ENCODE measurements around the gene POLR3E.

POLR3E gene

DNA sequence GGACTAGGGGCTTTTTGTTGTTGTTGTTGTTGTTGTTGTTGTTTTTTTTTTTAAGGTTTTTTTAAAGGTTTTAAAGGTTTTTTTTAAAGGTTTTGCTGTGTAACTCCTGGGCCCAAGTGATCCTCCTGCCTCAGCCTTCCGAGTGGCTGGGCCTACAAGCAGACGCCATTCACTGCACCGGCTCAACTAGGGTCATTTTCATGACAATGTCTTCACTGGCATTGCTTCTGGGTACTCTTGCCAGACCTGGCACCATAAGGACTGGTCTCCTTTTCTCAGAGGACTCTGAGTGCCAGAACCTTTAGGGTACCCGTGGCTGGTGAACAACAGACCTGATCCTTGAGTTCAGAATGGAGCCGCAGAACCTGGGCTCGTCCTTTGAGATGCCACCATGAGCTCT is 20.4 kb downstream of the POLR3E start:
- no peak for DNase-seq

DNA sequence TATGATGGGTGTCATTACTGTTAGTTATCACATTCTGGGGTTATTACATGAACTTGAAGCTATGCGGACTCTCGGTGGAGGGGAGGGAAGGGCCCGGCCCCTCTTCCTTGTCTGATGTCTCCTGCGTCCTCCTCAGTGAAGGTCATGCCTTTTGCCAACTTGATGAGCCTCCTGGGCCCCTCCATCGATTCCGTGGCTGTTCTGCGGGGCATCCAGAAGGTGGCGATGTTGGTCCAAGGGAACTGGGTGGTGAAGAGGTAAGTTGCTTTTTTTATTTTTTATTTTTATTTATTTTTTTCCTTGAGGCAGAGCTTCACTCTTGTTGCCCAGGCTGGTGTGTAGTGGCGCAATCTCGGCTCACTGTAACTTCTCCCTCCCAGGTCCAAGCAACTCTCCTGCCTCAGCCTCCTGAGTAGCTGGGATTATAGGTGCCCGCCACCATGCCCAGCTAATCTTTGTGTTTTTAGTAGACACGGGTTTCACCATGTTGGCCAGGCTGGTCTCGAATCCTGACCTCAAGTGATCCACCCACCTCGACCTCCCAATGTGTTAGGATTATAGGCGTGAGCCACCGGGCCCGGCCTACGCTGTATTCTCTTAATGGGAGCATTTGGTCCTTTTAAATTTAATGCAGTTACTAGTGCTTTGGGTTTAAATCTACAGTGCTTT is 21.6 kb downstream of the POLR3E start:
- DNase-seq, result no peak

DNA sequence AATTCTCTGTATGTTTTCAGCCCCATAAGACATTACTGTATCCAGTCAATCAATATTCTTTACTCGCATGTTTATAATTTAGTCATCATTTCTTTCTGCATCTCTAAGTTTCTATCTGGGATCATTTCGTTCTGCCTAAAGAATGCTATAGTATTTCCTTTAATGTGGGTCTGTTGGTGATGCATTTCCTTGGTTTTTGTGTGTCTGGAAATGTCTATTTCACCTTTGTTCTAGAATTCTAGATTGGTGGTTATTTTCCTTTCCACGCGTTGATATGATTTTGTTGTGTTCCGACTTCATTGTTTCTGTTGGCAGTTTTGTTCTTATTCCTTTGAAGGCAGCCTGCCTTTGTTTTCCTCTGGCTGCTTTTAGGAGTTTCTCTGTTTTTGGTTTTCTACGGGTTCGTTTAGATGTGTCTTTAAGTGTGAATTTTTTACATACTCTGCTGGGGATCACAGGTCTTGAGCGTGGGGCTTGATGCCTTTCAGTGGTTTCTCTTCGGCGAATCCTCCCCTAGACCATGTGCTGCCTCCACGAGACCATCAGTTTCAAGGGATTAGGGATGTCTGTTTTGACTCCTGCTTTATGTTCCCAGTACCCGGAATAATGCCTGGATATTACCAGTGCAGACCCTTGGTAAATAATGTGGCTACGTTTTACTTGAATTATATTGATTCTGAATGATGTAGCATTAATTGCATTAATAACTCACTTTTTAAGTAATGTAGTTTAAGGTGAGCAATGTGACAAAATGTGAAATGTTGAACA is 23.5 kb downstream of the POLR3E start:
- DNase-seq, result no peak

DNA sequence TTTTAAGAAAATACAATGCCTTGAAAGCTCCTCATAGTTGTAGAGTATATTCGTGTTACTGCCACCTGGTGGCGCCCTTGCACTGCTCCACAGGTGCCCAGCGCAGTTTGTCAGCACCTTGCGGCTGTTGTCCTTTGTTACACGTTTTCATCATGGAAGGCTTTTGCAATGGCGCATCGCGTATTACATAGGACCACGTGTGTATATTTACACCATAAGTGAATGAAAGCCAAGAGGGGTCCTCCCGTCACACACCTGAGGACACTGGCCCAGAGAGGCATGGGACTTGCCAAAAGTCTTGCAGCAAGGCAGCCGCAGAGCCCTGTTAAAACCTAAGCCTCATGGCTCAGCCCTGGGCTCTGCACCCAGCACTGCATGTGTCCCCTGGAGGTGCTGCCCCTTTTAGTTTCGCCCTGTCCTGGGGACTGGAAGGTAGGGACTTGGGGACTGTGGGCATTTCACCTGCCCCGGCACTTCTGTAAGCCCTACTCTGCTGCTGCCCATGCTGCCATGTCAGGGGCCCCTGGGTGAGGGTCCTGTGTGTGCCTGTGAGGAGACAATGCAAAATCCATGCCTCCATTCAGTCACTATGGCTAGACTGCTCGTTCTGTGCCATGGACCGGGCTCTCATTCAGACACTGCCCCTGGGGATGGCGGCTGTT is 24.3 kb downstream of the POLR3E start:
- DNase-seq, result no peak

DNA sequence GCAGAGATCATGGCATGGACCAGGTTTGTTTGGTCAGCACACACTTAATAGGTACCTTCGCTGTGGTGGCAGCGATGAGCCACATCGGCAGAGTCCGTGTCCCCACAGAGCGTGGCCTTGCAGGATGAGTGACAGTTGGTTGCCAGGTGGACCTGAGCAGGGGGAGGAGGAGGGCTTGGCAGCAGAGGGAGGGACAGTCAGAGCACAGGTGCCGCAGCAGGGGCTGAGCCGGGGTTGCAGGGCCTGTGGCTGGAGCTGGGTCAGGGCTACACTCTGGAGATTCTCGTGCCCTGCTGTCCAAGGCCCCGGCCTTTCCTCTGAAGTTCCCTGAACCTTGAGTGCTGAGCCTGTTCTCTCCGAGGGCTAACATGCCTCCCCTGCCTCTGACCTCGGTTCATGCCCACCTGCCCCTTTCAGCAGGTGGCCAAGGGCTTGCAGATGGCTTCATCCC is 24.8 kb downstream of the POLR3E start:
- DNase-seq, result no peak

DNA sequence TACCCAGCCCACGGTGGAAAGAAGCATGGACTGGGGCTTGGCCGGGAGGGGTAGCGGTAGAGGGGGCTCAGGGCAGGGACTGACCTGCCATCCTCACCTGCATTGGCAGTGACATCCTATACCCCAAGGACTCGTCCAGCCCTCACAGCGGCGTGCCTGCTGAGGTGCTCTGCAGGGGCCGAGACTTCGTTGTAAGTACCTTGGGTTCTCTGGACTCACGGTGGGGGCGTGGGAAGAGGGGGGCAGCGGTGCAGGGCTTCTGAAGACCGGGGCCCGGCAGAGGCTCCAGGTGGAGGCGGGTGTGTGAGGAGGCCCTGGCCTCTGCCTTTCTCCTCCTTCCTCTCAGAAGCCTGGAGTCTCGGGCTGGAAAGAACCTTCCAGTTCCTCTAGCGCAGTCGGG is 25.5 kb downstream of the POLR3E start:
- DNase-seq, result no peak

DNA sequence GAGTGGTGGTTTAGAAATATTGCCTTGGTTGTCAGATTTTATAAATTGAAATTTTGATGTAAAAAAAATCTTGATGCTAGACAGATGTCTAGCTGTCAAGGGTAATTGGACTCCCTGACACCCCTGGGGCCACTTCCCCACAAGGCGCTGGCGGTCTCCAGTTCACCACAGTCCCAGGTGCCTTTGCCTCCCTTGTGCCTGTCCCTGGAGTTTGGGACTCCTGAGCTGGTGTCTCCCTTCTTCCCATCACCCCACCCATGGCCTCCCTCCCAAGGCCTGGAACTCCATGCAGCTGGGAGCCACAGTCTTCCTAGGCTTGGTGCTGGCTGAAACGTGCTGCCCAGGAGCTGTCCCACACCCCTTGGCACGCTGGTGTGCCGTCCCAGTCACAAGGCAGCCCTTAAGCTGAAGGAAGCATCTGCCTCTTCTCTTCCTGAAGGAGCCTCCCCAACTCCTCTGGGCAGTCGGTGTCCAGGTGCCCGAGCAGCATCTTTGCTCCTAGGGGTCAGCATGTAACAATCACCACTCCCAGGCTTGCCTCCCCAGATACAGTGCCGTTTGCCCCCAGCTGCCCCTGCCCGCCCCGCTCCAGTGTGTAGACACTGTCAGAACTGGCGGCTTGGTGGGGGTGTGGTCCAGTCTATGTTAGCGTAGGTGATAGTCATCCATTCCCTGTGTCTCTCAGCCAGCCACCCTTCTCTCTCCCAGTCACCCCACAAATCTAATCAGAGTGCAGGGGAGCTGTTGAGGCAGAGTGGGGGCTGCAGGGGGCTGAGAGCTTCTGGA is 26.2 kb downstream of the POLR3E start:
- DNase-seq, result no peak

DNA sequence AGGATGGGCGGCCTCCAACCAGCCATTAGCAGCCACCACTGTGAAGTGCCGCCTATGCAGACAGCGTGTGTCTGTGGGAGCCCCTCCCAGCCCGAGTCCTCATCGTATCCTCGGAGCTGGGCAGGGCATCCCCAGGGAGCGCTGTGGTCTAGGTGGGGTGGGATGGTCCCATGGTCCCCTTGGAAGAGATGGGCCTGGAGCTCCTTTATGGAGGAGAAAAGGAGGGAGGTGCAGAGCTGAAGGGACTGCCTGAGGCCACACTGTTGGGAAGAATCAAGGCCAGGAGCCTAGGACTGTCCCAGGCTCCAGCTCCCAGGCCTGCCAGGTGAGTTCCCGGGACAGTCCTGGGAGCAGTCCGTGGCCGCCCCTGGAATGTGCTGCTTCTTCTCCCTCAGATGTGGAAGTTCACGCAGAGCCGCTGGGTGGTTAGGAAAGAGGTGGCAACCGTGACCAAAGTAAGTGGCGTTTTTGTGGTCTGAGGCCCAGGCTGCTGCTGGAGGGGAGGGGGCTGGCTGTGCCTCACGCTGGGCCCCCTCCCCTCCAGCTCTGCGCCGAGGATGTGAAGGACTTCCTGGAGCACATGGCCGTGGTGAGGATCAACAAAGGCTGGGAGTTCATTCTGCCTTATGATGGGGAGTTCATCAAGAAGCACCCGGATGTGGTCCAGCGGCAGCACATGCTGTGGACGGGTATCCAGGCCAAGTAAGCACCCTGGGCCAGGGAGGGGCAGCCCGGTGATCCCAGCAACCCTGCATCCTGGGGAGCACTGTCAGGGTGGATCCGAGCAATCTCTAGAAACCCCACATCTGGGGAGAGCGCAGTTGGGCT is 27.0 kb downstream of the POLR3E start:
- no peak for DNase-seq

DNA sequence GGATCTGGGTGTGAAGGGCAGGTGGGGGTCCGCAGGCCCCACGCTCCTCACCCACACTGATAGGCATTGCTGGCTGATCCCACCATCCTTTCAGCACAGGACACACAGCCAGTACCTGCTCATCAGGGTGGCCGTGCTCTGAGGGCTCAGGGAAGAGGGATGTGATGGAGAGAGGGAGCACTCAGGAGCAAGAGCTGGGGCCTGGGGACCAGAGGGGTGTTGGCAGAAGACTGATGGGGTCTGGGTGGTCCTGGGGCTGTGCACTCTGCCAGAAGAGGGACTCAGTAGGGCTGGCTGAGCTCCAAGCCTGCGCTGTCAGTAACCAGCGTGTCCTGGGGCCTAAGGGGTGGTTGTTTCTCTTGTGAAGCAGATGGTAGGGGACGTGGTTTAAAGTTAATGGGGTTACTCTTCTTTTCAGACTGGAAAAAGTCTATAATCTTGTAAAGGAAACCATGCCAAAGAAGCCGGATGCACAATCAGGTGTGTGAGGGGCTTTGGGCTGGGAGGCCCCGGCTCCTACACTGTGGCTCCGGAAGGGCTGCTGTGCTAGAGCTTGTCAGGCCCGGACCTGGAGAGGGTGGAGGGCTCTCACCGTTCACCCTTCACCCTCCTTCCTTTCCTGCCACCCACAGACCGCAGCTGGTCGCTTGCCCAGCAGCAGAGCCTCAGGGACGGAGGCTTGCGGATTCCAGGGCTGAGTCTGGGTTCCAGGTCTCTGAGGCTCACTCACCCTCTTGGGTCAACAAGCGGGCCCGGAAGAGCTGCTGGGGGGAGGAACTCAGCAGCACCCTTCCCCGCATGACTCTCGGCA is 27.8 kb downstream of the POLR3E start:
- no peak for DNase-seq

DNA sequence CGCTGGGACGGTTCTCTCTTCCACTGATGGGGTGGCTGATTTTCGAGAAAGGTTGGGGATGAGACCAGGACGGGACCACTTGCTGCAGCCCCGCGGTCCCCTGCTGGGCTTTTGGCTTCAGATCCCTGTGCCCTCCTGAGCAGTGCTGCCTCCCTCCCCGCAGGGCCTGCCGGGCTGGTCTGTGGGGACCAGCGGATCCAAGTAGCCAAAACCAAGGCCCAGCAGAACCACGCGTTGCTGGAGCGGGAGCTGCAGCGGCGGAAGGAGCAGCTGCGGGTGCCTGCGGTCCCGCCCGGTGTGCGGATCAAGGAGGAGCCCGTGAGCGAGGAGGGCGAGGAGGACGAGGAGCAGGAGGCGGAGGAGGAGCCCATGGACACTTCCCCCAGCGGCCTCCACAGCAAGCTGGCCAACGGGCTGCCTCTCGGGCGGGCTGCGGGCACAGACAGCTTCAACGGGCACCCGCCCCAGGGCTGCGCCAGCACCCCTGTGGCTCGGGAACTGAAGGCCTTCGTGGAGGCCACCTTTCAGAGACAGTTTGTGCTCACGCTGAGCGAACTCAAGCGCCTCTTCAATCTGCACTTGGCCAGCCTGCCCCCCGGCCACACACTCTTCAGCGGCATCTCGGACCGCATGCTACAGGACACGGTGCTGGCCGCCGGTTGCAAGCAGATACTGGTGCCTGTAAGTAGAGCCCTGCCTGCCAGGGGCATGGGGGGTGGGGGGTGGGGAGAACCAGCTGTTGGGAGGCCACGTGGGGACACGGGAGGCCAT is 28.6 kb downstream of the POLR3E start:
- DNase-seq, result no peak

DNA sequence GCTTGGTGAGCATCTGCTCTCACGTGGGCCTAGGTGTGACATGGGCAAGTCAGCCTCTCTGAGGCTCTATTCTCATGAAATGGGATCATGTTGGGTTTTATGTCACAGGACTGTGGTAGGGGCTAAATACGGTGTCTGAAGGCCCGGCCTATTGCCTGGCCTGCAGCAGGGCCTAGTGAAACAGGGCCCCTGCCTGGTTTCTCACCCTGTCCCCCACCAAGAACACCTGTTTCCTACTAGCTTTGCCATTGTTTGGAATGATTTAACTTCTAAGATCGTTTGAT is 29.1 kb downstream of the POLR3E start:
- no peak for DNase-seq

DNA sequence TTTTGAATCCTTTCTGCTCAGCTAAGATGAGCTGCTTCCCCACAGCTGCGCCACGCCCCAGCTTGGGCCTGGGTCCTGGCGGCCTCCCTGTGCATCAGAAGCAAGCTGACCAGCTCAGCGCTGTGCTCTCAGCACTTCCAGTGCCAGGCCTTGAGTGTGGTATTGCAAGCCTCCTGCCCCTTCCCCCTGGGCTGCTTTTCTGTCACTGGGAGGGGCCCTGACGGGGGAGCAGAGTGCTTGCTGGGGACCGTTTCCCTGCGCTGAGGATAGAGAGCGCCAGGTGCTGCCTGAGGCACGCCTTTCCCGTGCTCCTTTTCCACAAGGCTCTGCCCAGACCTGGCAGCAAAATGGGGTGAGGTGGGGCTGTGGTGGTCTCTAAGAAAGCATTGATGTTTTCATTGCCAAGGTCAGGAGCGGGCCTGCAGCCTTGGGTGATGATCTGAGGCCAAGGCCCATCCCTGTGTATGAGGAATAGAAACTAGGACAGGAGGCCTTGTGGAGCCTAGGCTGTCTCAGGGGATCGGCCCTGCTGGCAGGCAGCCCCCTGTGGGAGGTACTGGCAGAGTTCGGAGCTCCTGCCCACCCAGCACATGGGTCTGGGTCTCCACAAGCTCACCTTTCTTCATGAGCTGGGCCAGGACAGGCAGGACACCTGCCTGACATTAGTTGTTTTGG is 29.7 kb downstream of the POLR3E start:
- no peak for DNase-seq

DNA sequence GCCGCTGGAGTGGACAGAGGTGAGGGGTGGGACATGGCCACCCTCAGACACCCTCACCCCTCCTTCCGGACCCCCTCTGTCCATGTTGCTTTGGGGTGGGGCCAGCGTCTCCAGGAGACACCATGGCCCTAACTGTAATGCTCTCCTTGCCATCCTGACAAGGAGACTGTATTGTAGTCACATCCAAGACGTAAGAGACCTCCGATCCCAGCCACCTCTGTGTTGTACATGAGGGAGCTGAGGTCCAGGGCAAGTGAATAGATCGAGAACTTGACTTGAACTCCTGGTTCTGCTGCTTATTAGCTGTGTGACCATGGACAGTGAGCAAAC is 30.2 kb downstream of the POLR3E start:
- no peak for DNase-seq

DNA sequence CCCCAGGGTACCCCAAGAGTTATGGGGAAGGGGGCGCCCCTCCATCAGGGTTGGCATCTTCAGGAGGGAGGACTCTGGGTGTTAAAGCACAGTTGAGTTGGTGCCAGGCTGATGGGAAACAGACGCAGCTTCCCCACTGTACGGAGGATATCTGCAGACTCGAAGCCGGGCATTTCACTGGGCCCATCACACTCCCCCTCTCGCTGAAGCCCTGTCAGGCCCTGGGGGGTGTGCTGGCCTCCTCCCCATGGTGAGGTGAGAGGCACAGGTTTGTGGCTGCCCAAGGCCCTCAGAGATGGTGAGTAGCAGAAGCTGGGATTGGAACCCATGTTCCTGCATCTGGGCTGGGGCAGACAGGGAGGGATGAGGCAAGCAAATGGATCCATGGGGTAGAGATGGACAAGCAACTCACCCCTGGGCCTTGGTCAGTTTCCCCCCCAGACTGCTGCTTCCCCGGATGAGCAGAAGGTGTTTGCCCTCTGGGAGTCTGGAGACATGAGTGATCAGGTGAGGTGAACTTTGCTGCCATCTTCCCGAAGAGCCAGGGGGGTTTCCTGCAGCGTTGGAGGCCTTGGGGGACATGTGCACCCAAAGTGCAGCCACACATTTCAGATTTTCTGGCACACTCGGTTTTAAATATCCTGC is 31.0 kb downstream of the POLR3E start:
- no peak for DNase-seq

DNA sequence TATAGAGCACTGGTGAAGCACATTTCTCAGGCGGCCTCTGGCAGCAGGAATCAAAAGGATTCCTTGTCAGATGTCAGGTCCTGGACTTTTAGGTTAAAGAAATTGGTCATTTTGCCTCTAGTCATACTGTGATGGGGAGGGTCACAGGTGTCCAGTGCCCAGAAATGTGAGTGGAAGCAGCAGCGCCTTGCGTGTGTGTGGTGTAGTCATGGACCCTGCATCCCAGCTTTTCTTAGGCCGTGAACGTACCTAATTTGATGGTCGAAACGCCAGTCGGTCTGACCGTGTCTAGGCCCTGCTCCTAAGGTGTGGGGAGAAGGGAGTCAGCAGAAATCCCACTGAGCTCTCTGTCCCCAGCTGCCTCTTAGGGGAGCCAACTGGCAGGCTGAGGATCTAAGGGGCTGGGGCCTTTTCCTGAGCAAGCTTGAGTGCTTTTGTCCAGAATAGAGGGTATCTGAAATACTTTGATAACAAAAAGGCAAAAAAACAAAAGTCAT is 32.0 kb downstream of the POLR3E start:
- DNase-seq, result no peak

DNA sequence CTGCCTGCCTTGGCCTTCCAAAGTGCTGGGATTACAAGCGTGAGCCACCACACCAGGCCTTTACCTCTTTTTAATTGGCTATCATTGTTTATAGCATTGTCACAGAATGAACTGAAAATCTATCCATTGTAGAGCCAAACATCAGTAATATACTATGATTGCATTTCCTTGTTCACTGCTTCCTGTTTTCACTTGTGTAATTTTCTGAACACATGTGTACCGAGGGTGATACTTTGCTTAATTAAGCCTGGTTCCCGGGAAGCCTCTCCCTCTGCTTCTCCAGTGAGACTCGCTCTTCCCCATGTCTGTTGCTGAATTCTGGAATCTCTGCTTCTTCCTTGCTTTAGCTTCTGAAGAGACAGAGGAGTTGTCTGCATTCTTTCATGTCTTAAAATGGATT is 33.1 kb downstream of the POLR3E start:
- DNase-seq, result no peak

DNA sequence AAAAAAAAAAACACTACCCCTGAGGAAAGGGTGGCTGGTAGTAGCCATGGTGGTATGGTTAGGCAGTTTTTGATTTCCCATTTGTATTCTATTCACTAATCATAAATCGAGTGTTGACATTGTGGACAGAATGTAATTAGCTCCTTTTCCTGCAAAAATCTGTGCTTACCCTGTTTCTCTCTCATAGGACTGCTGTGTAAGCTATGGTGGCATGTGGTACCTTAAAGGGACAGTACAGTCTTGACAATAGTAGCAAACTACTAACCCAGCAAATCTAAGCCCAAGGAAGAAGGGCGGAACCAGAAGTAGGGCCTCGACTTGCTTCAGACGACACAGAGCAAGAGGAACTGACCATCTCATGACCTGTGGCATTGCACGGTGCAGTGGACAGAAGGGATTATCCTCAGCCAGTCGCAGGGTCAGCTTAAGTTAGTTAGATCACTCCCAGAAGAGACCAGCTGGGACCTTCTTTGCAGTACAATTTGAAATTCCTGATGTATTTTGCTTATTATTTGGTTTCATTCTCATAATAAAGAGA is 36.3 kb downstream of the POLR3E start:
- no peak for DNase-seq

DNA sequence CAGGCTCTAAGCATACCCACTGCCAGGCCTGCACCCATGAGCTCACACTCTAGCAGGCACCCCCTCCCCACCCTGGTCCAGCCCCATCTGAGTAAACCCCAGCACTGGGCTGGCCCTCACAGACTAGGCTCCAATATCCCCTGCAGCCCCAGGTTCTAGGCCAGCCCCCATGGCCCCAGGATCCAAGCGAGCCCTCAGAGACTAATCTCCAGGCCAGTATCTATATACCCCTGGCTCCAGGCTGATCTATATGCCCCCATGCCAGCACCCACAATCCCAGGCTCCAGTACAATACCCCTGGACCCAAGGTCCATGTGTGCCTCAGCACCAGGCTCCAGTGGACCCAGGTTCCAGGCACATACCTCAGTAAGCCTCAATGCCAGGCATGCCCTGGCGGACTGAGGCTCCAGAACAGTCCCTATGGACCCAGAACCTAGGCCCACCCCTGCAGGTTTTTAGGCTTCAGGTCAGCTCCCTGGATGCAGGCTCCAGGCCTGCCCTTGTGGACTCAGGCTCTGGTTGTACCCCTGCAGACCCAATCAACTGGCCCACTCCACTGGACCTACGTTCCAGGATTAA is 38.5 kb downstream of the POLR3E start:
- DNase-seq, result no peak

DNA sequence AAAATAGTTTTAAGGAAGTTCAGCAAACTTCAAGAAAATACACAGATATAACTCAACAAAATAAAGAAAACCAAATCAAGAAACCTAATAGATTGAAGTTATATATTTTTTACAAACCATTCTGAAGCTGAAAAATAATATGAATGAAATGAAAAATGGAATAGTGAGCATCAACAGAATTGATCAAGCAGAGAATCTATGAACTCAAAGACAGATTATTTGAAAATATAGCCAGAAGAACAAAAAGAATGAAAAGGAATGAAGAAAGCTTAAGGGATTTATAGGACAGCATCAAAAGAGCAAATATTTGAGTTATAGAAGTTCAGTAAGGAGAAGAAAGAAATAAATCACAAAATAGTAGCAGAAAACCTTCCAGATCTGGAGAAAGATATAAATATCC is 39.4 kb downstream of the POLR3E start:
- DNase-seq, result no peak
